CD14-positive monocyte (primary cell): Measurements from ENCODE around the gene ZNF474. TPM values are rescaled to one million over a fixed set of nuclear protein-coding genes. Genes with fewer than 3 reads are reported as not detected.

ENCODE experiments used
- DNase-seq, 3 donors: peaks; one replicate each; pipeline ENCODE4 v3.0.0-alpha.2; 2011 to 2022
- H2AFZ ChIP-seq: 2 replicates; pipeline ENCODE4 v1.6.0; 2012; ENCODE audit warnings: mild to moderate bottlenecking, low read depth, low read length, inconsistent platforms; ENCODE audit not compliant: insufficient read depth, poor library complexity, severe bottlenecking
- H3K27ac ChIP-seq, 2 donors: 1 replicate in 1 of 2; 2 replicates in 1 of 2; pipeline ENCODE4 v1.5.1; 2012 to 2013; ENCODE audit warnings: low read length in 2 of 2, control low read depth in 1 of 2, inconsistent platforms in 1 of 2, low read depth in 1 of 2, mild to moderate bottlenecking in 1 of 2
- H3K27me3 ChIP-seq, 2 donors: one replicate each; pipeline versions ENCODE4 v1.6.0 to v1.6.1; 2011 to 2013; ENCODE audit warnings: low read length in 2 of 2; ENCODE audit not compliant: control insufficient read depth in 2 of 2, insufficient read depth in 2 of 2
- H3K36me3 ChIP-seq, 2 donors: replicated peaks in 1 of 2; 1 replicate in 1 of 2; 2 replicates in 1 of 2; pipeline versions ENCODE4 v1.5.1 to v1.6.1; 2012 to 2013; ENCODE audit warnings: low read length in 2 of 2, control low read depth in 1 of 2, inconsistent platforms in 1 of 2, mild to moderate bottlenecking in 1 of 2; ENCODE audit not compliant: insufficient read depth in 2 of 2, control insufficient read depth in 1 of 2
- H3K4me1 ChIP-seq, 2 donors: 1 replicate in 1 of 2; 2 replicates in 1 of 2; pipeline versions ENCODE4 v1.5.1 to v1.6.1; 2012 to 2013; ENCODE audit warnings: low read length in 2 of 2, control low read depth in 1 of 2, inconsistent platforms in 1 of 2, mild to moderate bottlenecking in 1 of 2, moderate library complexity in 1 of 2; ENCODE audit not compliant: insufficient read depth in 2 of 2, control insufficient read depth in 1 of 2
- H3K4me2 ChIP-seq: replicated peaks from 2 replicates; pipeline ENCODE3; 2012; ENCODE audit warnings: low read length, moderate library complexity, mild to moderate bottlenecking; ENCODE audit not compliant: poor library complexity, severe bottlenecking; ENCODE audit errors: extremely low read depth
- H3K4me3 ChIP-seq, 3 experiments: fragments of 200-600 bp in 1 of 3; sonication (generic) in 1 of 3; replicated peaks in 1 of 3; 1 replicate in 2 of 3; 2 replicates in 1 of 3; pipeline ENCODE4 v1.5.1; 2011 to 2013; ENCODE audit warnings: low read length in 3 of 3, mild to moderate bottlenecking in 3 of 3, control low read depth in 2 of 3, low read depth in 2 of 3, inconsistent platforms in 1 of 3, moderate library complexity in 1 of 3
- H3K79me2 ChIP-seq: 2 replicates; pipeline ENCODE4 v1.6.0; 2012; ENCODE audit warnings: mild to moderate bottlenecking, control low read depth, inconsistent platforms, low read length, moderate library complexity; ENCODE audit not compliant: insufficient read depth
- H3K9ac ChIP-seq: 2 replicates; pipeline ENCODE4 v1.6.0; 2017; ENCODE audit warnings: low read length, mild to moderate bottlenecking; ENCODE audit not compliant: insufficient read depth, poor library complexity, severe bottlenecking
- H3K9me3 ChIP-seq, 2 donors: replicated peaks in 1 of 2; 1 replicate in 1 of 2; 2 replicates in 1 of 2; pipeline versions ENCODE4 v1.5.1 to v1.6.1; 2012 to 2013; ENCODE audit warnings: low read length in 2 of 2, control low read depth in 1 of 2; ENCODE audit not compliant: control insufficient read depth in 1 of 2, insufficient read depth in 1 of 2
- H4K20me1 ChIP-seq: 2 replicates; pipeline ENCODE4 v1.6.0; 2012; ENCODE audit warnings: mild to moderate bottlenecking, low read length, control low read depth, moderate library complexity; ENCODE audit not compliant: insufficient read depth
- H3K27ac Mint-ChIP-seq, 7 donors: one replicate each; pipeline ENCODE4 v1.8.0; 2020; ENCODE audit warnings: mild to moderate bottlenecking in 7 of 7, mixed read lengths in 7 of 7, moderate library complexity in 6 of 7, inconsistent platforms in 2 of 7
- H3K27me3 Mint-ChIP-seq, 3 donors: one replicate each; pipeline ENCODE4 v1.8.0; 2021 to 2022; ENCODE audit warnings: low read depth in 3 of 3, mild to moderate bottlenecking in 3 of 3, mixed read lengths in 3 of 3, moderate library complexity in 3 of 3, inconsistent platforms in 1 of 3
- H3K36me3 Mint-ChIP-seq, 2 donors: one replicate each; pipeline ENCODE4 v1.8.0; 2020; ENCODE audit warnings: mixed read lengths in 2 of 2, inconsistent platforms in 1 of 2, mild to moderate bottlenecking in 1 of 2
- H3K4me1 Mint-ChIP-seq: one replicate; pipeline ENCODE4 v1.8.0; 2020; ENCODE audit warnings: mild to moderate bottlenecking, mixed read lengths
- H3K4me3 Mint-ChIP-seq, 2 donors: one replicate each; pipeline ENCODE4 v1.8.0; 2020; ENCODE audit warnings: mild to moderate bottlenecking in 2 of 2, mixed read lengths in 2 of 2, moderate library complexity in 1 of 2
- H3K9me3 Mint-ChIP-seq, 7 donors: one replicate each; pipeline ENCODE4 v1.8.0; 2020 to 2022; ENCODE audit warnings: mixed read lengths in 7 of 7, mild to moderate bottlenecking in 6 of 7, moderate library complexity in 6 of 7, inconsistent platforms in 2 of 7
- WGBS: methylation state at CpG from one replicate; pipeline ENCODE4 v1.1.5; 2013; ENCODE audit warnings: missing lambda C conversion rate; ENCODE audit not compliant: insufficient coverage; 5-methylcytosine and 5-hydroxymethylcytosine counted together
- intact Hi-C, 2 donors: fragments of 100-400 bp; cut with micrococcal nuclease; formaldehyde crosslinking; loops; one replicate each; pipeline versions ENCODE4 v1.15.0 to v1.15.1; 2023
- polyA plus RNA-seq, 3 donors: library from polyadenylated mRNA; depleted of rRNA in 1 of 3; unstranded in 2 of 3; stranded (reverse) in 1 of 3; fragments of 300-500 nt in 2 of 3; fragments of >200 nt in 1 of 3; fragmentation: Illumina TruSeq in 2 of 3; gene quantifications; 1 replicate in 2 of 3; 2 replicates in 1 of 3; pipeline ENCODE4 v1.2.3, GENCODE V29; 2012 to 2021
- TF ChIP-seq, protein P1 (sequence below): fragments of 200-600 bp; IDR thresholded peaks from one replicate; pipeline ENCODE4 v1.8.0; 2022; ENCODE audit warnings: antibody characterized with exemption, mild to moderate bottlenecking

The ZNF474 gene
- polyA plus RNA-seq, 3 donors: 0.09 TPM; not detected in 2

DNA sequence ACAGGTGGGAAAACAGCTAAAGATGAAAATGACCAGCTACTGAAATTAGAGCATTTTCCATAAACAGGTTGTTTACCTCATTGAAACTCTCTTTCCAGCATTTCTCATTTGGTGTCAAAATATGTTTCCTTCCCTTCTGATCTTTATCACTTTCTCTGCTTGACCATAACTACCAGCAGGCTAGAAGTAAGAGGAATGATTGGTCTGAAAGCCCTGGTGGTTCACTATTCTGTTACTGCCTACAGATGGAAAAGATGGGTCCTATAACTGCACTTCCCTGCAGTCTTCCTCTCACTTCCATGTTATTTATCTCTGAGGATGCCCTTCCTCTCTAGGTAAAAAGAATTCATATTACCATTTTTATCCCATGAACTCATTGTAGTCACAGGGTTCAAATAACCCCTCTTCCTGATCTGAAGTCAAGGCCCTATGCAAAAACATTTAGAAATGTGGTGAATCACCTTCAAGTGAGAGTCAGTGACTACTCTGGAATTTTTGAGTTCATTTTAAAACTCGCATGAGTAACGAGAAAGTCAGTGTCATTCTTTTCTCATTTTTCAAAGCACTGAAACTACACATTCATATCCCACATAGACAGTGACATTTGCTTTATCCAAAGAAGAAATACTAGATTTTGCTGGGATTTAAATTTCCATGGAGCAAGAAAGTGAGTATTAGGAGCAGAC lies 51.7 kb downstream of the ZNF474 start:
- Mint-ChIP-seq H3K4me1 (no peaks in the 10 kb centered on the region), H3K9me3 (peaks cover 0 to 3% (median 2%) of the 10 kb centered on the region in 7 donors)
- no peak overlapping the region for H2AFZ ChIP-seq

GRCh38 chr5:122181863-122182262 lies 52.5 kb downstream of the ZNF474 start:
- H3K4me3 Mint-ChIP-seq: no peak overlapping the region
- Histone ChIP-seq H3K4me3 (no peak overlapping the region), H2AFZ (no peak overlapping the region), H3K4me2 (no peak overlapping the region), H4K20me1 (no peaks in the 10 kb centered on the region), H3K27me3 (no peaks in the 10 kb centered on the region), H3K79me2 (no peaks in the 10 kb centered on the region), H3K4me1 (no peaks in the 10 kb centered on the region), H3K27ac (no peak overlapping the region), H3K36me3 (no peaks in the 10 kb centered on the region), H3K9ac (no peak overlapping the region), H3K9me3 (no peaks in the 10 kb centered on the region)
- DNase-seq: no peak
- no peaks in the 10 kb centered on the region for H3K4me1 Mint-ChIP-seq
- WGBS: no CpG with 5 or more reads among the region's 2 CpGs
- peaks cover 0 to 3% (median 2%) of the 10 kb centered on the region in 7 donors for H3K9me3 Mint-ChIP-seq
- no peak overlapping the region for H3K27ac Mint-ChIP-seq
- H3K36me3 Mint-ChIP-seq: no peaks in the 10 kb centered on the region
- intact Hi-C loops: no loop called here
- TF ChIP-seq, protein P1, sequence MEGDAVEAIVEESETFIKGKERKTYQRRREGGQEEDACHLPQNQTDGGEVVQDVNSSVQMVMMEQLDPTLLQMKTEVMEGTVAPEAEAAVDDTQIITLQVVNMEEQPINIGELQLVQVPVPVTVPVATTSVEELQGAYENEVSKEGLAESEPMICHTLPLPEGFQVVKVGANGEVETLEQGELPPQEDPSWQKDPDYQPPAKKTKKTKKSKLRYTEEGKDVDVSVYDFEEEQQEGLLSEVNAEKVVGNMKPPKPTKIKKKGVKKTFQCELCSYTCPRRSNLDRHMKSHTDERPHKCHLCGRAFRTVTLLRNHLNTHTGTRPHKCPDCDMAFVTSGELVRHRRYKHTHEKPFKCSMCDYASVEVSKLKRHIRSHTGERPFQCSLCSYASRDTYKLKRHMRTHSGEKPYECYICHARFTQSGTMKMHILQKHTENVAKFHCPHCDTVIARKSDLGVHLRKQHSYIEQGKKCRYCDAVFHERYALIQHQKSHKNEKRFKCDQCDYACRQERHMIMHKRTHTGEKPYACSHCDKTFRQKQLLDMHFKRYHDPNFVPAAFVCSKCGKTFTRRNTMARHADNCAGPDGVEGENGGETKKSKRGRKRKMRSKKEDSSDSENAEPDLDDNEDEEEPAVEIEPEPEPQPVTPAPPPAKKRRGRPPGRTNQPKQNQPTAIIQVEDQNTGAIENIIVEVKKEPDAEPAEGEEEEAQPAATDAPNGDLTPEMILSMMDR: no peak
- H3K27me3 Mint-ChIP-seq: peaks cover 0 to 1% (median 0%) of the 10 kb centered on the region in 3 donors

More for the DNA sequence above, 51.7 kb downstream of the ZNF474 start:
- intact Hi-C loops: no loop called here
- Mint-ChIP-seq H3K27ac (no peak overlapping the region), H3K4me3 (no peak overlapping the region), H3K36me3 (no peaks in the 10 kb centered on the region), H3K27me3 (peaks cover 0 to 1% (median 0%) of the 10 kb centered on the region in 3 donors)
- Histone ChIP-seq H3K4me1 (no peaks in the 10 kb centered on the region), H3K27ac (no peak overlapping the region), H3K79me2 (no peaks in the 10 kb centered on the region), H3K27me3 (no peaks in the 10 kb centered on the region), H3K9ac (no peak overlapping the region), H3K4me3 (no peak overlapping the region), H4K20me1 (no peaks in the 10 kb centered on the region), H3K9me3 (no peaks in the 10 kb centered on the region), H3K4me2 (no peak overlapping the region), H3K36me3 (no peaks in the 10 kb centered on the region)
- WGBS: no CpG with 5 or more reads among the region's 2 CpGs
- TF ChIP-seq, protein P1: no peak
- DNase-seq: no peak
